CD4-positive, alpha-beta T cell treated with Interleukin-4 for 1 hour (primary cell): Measurements from ENCODE around the gene MYH9.
A peak's percentile ranks its signal among the peaks of the same experiment; 100 is the strongest.

Source experiments
- DNase-seq, 2 donors: peaks; one replicate each; pipeline ENCODE4 v3.0.0-alpha.2; 2020 to 2022

MYH9 gene

DNA sequence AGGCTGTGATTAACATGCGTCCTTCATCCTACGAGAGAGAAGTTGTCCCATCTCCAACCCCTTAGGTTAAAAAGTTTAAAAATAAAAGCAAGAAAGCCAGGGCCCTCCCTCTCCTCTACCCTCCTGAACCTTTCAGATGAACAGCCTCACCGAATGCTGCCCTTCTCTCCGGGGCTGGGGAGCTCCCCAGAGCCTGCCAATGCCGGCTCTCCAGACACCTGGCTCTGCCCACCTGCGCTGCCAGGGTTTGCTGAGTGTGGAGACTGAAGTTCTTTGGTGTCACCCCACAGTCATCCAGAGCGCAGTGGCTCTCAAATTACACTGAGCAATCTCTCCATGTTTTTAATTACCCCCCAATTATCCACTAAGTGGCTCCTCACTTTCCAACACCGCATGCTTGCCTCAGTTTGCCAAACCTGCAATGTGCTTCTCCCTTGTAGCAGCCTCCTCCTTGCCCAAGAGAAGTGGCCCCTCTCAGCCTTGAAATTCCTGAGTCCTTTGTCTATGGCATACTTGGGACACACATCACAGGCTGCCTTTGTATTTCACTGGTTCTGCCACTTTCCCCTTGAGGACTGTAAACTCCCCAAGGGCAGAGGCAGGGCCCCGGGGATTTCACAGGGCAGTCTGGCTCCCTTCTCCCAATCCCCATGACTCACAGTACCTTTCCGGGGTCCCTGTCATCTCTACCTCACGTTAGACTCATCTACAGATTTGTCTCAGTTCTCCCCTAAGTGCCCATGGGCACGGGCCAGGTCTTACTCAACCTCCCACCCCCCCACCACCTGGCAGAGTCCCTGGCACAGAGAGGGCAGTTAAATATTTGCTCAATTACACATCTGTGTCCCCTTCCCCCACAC lies 2.0 kb downstream of the MYH9 start:
- peak; percentile 51 to 58 for DNase-seq

DNA sequence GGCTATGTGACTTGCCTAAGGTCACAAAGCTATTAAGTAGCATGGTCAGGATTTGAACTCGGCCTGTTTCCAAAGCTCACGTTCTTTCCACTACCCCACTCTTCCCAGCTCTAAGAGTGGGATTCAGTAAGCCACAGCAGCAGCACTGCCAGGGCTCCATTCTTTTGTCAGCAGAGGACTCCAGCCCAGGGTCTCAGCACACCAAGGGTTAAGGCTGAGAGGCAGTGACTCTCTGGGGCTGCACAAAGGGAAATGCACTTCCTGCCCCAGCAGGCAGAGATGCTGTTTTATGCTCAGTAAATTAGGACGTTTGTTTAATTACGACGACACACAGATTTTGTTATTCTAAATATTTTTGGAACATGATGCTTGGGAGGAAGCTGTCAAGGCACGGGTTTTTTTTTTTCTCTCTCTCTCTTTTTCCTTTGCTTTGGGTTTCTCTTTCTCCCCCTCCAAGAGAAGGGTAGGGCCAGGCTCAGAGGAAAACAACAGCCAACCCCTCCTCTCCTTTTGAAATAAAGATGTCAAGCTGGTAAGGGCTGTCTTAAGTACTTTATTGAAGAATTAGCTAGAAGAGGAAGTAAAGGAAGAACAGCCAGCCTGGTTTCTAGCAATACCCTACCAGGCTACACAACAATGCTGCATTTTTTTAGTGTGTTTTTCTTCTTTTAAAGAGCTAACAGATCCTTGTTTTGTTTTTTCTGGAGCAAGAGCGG lies 2.8 kb downstream of the MYH9 start:
- DNase-seq = peak; percentile 73 to 78

DNA sequence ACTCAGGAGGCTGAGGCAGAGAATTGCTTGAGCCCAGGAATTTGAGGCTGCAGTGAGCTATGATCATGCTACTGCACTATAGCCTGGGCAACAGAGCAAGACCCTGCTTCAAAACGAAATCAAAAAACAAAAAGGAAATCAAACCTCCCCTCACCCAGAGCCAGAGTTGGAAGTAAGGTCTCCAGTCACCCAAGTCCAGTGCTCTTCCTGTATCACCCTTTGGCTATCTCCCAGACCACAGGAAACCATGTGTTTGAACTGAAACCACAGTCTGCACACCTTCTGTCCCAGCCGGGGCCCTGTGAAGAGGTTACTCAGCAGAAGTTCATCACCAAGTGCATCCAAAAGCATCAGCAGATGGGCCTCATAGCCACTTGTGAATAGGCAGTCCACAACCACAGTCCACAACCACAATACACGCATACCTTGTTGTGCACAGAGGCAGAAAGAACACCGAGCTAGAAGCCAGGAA lies 4.6 kb downstream of the MYH9 start:
- DNase-seq = peak; percentile 71 to 77

DNA sequence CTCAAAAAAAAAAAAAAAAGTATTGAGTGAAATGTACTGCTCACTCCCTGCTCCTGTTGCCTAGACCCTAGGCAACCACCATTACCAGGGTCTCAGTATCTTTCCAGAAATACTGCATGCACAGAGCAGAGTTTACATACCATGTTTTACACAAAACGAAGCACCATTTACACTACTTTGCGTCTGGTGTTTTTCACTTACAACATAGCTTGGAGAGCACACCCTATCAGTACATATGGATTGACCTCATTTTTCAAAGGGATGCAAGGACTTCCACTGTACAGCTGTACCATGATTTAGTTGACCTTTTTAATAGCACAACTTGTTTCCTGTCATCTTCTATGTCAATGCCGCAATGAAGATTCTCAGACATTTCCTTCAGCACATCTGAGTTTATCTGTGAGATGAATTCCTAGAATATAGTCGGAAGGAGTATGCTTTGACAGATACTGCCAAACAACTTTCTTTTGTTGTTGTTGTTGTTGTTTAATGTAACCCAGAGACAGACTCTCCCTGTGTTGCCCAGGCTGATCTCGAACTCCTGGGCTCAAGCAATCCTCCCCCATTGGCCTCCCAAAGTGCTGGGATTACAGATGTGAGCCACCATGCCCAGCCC lies 6.1 kb downstream of the MYH9 start:
- DNase-seq = peak in 1 of 2 donors; percentile 65

DNA sequence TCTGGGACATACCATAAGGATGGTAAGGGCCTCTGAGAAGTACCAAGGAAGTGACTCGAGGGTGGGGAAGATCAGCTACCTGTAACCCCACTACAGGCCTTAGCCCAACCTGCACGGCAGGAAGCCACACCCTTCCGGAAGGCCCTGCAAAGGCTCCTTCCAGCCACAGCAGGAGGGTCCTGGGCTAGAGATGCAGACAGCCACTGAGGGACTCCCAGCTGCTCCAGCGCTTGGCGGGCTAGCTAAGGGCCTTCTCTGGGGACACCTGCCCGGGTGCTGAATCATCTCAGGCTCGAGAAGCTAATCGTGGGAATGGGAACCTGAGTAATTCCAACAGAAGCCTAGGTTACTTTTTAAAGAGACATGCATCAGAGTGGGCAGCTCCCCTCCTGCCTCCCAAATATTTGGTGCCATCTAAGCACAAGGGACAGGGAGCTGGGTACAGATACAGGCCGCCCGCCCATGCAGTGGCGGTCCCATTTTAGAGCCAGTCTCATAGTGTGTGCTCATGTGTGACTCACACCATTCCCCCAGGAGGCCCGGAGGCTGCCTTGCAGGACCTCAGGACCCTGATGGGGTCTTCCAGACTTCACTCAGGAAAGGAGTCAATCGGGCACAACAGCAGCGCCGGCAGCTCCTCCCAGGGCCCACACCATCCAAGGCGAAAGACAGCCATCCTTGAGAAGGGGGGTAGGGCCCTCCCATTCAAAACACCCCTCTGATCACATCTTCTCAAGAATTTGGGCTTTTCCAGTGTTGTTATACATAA lies 8.0 kb downstream of the MYH9 start:
- DNase-seq = peak; percentile 73 to 76

DNA sequence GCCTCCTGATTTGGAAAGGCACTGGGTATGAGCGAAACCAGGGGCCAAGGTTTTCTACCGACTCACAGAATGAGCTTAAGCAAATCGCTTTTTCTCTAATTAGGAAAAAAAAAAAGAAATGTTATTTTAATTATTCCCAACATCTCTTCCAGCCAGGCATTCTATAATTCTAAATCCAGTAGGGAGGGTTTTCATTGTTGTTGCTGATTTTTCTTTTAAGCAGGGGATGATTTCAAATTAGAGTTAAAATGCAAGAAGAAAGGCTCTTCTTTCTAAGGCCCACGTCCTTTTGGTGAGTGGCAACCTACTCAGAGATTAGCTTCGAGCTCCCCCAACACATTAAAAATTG lies 8.9 kb downstream of the MYH9 start:
- DNase-seq = peak in 1 of 2 donors; percentile 14

DNA sequence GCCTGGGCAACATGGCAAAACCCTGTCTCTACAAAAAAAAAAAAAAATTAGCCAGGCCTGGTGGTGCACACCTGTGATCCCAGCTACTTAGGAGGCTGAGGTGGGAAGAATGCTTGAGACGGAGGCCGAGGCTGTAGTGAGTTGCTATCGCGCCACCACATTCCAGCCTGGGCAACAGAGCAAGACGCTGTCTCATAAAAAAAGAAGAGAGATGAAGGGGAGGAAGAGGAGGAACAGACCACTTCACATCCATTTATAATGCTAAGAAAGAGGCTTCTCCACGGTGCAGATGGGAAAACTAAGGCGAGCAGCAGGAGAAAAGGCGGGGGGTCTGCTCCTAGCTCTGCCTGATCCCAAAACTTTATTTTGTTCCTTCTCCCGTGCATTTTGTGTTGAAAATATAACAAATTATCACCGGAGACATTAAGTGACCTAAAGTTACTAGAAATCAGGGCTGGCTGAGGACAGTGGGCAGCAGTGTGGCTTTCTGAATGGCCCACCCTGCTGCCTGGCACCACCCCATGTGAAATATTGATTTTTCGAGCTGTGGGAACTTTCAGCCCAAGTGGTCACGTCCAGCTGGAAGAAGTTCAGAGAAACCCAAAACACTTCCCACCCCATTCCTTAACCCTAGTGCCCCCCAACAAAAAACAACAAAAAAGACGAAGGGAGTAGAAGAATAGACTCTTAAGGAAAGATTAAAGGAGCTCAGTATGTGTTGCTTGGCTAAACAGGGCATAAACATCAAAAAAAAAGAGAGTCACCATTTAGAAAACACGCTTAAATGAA lies 9.5 kb downstream of the MYH9 start:
- DNase-seq = no peak

DNA sequence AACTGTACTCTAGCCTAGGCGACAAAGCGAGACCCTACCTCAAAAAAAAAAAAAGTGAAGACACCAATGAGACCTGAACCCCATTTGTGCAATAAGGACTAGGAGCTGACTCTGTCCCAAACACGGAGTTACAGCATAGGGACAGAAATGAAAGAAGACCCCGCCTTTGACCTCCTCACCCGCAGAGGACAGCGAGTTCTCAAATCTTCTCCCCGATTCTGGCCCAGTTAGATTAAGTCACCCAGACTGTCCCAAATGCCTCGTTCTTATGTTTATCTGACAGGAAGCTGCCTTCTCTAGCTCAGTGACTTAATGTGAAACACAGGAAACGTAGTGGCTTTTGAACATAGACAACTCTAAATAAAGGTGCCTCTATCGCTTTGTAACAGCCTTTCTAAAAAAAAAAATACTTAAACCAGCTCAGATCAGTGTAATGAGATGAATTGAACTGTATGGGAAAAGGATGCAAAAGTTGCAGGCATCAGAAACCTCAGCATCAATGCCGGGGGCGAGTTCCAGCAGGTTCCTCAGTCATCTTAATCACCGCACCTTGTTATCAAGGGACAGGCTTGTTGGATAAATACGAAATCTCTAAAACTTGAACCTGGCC lies 10.6 kb downstream of the MYH9 start:
- peak; percentile 61 to 87 for DNase-seq

DNA sequence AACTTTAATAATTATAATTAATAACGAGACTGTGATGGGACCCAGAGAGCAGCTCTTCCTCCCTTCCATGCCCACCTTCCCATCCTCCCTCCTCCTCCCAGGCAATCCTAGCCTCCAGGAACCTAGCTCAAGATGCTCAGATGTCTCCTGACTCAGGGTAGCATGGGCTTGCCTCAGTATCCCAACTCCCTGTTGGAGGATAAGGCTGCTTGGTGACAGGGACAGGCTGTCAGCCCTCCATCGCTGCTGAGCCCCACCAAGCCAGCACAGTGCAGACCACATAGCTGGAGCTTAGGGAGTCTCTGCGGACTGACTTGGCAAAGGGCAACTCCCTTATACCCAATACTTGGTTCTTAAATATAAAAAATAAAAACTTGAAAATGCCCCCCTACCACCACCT lies 11.5 kb downstream of the MYH9 start:
- no peak for DNase-seq

DNA sequence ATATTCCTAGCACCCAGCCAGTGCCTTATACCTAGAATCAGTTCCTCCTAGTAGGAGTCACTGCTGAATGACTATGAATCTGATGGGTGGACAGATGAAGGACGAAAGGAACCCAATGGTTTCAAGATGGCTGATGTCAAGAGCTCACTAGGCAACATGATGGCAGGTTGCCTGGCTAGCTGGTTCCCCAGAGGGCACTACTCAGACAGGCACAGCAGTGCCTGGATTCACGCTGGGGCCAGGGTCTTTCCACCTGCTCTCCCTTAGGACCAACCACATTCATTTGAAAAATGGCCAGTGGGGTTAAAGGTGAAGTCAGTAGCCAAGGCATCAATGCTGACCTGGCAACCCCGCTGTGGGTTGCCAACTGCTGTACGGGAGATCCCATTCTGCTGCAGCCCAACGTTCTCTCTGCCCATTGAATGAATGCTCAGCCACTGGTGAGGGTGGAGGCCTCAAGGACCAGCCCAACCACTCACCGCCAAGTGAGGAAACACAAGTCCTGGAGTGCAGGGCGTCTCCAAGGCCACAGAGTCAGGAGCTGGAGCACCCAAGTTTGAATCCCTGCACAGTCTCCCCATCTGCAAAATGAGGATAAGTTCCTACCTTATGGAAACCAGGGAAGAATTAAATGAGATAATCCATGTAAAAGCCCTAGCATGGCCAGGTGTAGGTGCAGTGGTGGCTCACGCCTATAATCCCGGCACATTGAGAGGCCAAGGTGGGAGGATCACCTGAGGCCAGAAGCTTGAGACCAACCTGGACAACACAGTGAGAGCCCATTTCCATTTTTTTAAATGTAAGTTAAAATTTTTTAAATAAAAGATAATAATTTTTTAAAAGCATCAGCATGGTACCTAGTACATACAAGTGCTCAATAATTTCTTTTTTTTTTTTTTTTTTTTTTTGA lies 12.4 kb downstream of the MYH9 start:
- DNase-seq = peak in 1 of 2 donors; percentile 7

DNA sequence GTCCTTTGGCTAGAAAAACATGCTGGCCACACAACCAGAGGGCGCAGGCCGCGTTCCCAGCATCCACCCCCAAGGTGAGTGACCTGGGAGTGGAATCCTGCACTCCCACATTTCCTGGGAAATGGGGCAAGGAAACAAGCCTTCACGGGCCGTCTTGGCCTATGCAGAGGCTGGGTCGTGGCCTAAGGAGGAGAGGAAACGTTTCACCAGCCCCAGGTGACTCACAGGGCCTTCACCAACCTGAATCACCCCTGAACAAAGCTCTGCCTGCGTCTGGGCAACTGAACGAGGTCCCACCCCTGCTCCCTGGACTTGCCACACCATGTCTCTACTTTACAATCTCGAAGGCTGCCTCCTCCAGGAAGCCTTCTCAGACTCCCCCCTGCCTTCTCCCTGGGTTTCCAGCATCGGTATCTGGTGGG lies 13.2 kb downstream of the MYH9 start:
- peak; percentile 23 to 52 for DNase-seq

DNA sequence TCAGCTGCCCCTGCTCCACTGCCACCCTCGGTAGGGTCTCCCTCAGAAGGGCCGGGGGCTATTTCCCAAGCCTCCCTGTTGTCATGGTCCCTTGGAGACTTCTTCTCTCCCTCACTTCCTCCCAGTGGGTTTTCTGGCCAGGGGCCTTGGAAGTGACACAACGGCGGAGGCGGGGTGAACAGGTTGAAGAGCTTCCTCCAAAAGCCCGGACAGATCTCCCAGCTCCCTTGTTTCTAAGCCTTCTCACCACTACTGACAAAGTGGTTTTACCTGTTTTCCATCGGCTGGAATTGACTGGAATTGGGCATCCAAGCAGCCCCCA lies 14.5 kb downstream of the MYH9 start:
- DNase-seq = peak in 1 of 2 donors; percentile 24

DNA sequence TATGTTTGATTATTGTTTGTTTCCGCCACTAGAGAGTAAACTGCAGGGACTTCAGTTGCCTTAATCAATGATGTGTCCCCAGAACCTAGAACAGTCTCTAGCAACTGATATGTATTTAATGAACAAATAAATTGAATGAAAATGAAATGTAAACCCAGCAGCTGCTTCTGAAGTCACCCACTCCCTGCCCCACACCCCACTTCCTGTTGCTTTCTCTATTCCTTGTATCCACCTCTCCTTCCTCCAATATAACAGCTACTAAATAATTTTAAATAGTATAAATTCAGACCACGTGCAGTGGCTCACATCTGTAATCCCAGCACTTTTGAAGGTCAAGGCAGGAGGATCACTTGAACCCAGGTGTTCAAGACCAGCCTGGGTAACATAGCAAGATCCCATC lies 15.8 kb downstream of the MYH9 start:
- DNase-seq = peak in 1 of 2 donors; percentile 24

DNA sequence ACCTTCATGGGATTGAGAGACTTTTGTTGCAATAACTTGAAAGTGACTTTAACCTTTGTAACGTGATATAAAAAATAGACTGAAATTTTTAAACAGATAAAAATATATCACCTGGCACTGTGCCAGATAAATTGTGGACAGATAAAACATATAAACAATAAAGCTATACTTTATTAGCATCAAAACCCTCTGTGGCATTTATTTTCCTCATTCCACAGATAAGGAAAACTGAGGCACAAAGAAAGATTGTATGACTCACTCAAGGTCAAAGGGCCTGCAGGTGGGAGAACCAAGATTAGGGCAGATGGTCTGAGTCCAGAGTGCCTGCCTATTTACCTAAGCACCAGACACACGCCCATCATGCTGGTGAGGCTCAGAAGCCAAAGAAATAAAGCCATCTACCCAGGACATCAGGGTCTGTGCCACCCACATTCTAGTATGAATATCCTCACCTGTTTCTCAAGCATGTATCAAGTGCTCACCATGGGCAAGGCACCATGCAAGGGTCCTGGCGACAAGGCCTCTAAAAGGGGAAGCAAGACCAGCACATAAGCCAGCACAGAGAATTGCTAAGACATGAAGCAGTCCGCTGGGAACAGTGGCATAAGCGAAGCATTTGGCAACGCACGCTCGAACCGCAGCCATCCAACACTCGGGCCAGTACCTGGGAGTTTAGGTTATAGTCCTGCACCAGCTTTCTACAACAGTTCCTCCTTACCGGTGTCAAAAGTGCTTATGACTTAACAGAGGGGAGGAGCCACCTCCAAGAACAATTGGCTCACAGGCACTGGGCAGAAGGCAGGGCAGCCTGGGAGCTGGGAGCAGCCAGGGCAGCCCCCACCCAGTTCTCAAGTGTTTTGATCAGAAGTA lies 17.6 kb downstream of the MYH9 start:
- DNase-seq = peak; percentile 50 to 53

DNA sequence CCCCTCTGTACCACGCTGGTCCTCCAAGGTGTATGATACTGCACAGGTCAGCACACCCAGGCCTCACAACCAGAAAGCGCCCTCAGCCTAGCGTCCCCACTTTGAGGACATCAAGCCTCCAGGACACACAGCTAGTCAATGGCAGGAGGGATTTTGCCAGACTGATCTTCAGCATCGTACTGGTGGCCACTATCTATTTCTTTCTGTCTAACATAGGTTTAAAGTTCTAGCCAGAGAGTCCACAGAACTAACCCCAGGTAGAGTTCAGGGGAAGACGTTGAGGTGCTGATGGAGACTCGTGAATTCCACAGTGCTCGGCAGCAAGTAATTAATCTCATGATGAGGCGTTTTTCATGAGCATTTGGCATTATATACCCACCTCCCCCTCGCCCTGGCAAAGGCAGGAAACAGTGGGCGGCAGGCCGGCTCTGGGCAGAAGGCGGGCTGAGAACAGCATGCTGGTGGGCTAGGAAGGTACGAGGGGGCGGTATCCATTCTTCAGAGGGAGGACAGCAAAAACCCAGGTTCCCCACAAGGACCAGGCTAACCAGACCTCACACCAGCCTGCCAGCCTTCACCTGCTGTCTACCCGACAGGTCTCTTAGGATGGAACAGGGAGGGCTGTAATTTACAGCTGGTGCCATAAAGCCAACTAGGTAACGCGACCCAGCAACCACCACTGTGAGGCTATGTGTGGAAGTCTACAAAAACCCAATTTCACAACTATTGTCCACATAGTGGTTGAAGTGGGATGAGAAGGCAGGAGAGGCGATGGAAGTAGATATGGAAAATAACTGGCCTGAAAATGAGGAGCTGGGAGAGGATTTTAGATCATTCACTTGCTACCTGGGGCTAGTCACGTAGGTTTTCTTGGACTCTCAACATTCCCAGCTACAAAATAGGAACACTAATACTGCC lies 18.5 kb downstream of the MYH9 start:
- peak in 1 of 2 donors; percentile 61 for DNase-seq

DNA sequence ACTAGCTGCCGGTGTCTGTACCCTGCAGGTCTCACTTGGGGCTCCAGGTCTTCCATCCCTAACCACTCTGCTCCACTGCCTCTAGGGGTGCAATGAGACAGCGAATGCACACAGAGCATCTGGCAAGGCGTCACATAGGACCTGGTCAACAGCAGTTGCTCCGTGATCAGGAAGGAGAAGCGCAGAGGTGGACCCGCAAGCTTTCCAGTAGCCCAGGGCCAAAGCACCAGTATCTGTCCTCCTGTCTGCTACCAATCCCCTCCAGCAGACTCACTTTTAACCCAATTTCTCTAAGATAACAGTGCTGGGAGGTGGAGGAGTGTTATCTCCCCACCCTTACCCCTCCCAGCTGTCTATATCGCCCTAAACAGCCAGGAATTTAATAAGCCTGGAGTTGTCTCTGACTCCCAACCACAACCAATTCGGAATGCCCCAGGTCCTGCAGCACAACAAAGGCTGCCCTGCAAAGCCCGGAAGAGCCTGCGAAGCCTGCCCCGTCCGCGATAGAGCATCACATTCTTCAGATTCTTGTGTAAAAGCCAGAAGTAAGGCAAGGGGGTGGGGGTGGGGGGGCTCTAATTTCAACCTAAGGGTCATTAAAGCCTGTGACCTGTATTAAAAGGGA lies 19.3 kb downstream of the MYH9 start:
- peak; percentile 49 to 50 for DNase-seq

DNA sequence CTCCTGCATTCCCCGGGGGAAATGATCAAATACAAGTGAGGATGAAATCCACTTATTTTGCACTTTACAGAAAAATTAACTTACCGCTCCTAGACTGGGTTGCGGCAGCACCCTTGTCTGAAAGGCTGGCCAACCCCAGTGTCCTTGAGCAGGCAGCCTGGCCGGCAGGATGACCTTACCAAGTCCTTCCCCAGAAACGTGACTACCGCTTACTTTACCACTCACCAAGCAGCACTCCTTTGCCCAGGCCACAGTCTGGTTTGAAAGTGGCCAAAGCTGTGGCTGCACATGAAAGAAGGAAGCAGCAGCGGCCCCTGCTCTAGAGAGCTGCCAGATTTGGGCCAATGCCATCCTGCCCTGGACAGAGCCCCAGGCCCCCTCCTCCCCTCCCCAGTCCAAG lies 20.3 kb downstream of the MYH9 start:
- DNase-seq = no peak

DNA sequence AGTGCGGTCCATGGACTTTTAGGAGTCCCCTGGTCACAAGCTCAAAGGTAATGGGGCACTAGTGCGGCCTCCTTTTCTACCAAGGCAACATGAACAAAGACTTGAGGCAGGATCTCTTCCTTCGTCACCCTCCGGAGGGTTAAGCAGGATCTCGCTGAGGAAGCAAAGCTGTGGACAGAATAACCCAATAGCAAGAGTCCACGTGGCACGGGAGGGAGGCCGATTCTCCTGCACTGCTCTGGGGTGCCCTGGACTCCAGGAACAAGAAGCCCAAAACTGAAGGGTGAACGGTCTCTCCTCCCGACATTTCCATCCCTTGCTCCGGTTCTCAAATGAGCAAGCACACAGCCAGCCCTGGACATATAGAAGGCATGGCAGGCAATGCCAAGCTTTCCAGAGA lies 20.7 kb downstream of the MYH9 start:
- DNase-seq = no peak
